ENCODE data around the gene BICRAL.
A peak's percentile ranks its signal among the peaks of the same experiment; 100 is the strongest.

Gene BICRAL

GRCh38 chr6:42783876-42784642 lies 2.2 kb downstream of the BICRAL start:
- DNase-seq (ENCODE audit: low read depth, low spot score), result peak; percentile 32
- H3K4me3 ChIP-seq (ENCODE audit: low read depth, low read length), result peak overlapping the region; percentile 92
- TF ChIP-seq, protein P1, sequence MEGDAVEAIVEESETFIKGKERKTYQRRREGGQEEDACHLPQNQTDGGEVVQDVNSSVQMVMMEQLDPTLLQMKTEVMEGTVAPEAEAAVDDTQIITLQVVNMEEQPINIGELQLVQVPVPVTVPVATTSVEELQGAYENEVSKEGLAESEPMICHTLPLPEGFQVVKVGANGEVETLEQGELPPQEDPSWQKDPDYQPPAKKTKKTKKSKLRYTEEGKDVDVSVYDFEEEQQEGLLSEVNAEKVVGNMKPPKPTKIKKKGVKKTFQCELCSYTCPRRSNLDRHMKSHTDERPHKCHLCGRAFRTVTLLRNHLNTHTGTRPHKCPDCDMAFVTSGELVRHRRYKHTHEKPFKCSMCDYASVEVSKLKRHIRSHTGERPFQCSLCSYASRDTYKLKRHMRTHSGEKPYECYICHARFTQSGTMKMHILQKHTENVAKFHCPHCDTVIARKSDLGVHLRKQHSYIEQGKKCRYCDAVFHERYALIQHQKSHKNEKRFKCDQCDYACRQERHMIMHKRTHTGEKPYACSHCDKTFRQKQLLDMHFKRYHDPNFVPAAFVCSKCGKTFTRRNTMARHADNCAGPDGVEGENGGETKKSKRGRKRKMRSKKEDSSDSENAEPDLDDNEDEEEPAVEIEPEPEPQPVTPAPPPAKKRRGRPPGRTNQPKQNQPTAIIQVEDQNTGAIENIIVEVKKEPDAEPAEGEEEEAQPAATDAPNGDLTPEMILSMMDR (IDR thresholded peaks at IDR 0.05; ENCODE audit: low read depth, low read length), result no peak
- in situ Hi-C loops (cut with HindIII; ENCODE audit: low sequenced_read_pairs), result no loop called here

DNA sequence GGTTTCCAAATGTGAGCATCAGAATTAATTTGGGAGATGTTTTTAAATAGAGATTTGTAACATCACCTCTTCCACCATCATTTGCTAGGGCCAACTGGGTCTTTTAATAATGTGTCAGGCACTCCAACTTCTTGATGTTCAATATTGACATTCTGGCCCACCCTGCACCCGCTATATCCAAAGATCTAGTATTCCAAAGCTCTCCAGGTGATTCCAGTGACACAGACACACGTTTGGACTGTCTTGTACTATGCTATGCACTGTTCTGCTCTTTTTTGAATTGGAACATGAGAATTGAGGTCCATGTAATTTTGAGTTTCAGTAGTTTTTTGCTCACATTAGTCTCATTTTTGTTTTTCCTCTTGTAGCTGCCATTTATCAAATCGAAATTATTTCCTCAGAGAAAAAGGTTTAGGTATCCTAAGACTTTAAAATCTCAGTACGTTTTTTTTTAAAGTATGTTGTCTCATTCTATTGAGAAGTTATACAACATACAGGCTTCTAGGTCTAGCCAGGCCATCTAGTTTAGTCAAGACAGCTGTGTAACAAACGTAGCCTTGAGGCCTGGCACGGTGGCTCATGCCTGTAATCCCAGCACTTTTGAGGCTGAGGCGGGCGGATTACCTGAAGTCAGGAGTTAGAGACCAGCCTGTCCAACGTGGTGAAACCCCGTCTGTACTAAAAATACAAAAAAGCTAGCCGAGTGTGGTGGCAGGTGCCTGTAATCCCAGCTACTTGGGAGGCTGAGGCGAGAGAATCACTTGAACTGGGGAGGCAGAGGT lies 3.1 kb downstream of the BICRAL start:
- DNase-seq (ENCODE audit: low read depth, low spot score), result no peak
- TF ChIP-seq, protein P1 (IDR thresholded peaks at IDR 0.05; ENCODE audit: low read depth, low read length), result no peak
- H3K4me3 ChIP-seq (ENCODE audit: low read depth, low read length), result peak overlapping the region; percentile 92
- in situ Hi-C loops (cut with HindIII; ENCODE audit: low sequenced_read_pairs), result no loop called here

DNA sequence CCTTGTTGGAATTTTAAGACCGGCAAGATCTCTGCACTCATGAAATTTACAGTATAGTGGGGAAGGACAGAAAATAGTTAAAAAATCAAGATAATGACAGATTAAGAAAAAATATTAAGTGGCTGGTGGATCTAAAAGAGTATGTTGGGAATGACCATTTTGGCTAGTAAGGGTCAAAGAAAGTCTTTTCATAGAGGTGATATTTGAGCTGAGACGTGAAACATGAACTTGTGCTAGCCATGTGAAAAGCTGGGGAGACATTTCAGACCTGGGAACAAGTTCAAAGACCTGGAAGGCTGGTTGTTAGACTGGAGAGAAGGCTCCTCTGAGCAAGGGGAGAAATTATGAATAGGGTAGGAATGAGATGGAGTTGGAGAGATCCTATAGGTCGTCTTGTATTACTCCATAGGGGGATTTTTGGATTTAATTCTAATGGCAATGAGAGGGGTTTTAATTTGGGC lies 4.7 kb downstream of the BICRAL start:
- DNase-seq (ENCODE audit: low read depth, low spot score), result no peak
- TF ChIP-seq, protein P1 (IDR thresholded peaks at IDR 0.05; ENCODE audit: low read depth, low read length), result no peak
- H3K4me3 ChIP-seq (ENCODE audit: low read depth, low read length), result no peak overlapping the region
- in situ Hi-C loops (cut with HindIII; ENCODE audit: low sequenced_read_pairs), result no loop called here

DNA sequence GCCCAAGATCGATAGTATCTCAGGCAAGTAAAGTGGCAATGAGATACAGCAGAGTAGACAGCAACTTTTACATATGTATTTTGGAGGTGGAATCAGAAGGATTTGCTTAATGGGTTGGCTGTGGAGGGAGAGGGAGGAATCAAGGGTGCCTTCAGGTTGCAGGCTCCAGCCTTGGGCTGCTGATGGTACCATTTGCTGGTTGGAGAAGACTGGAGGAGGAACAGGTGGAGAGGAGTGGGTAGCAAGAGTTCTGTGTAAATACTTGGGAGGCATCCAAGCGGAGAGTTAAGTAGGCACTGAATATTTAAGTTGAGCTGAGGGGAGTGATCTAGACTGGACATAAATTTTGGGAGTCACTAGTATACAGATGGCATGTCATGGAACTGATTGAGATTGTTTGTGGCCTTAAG lies 5.2 kb downstream of the BICRAL start:
- no peak overlapping the region for H3K4me3 ChIP-seq (ENCODE audit: low read depth, low read length)
- no peak for DNase-seq (ENCODE audit: low read depth, low spot score)
- TF ChIP-seq, protein P1 (IDR thresholded peaks at IDR 0.05; ENCODE audit: low read depth, low read length), result no peak

GRCh38 chr6:42788671-42789070 lies 6.8 kb downstream of the BICRAL start:
- no peak overlapping the region for H3K4me3 ChIP-seq (ENCODE audit: low read depth, low read length)
- no peak for DNase-seq (ENCODE audit: low read depth, low spot score)
- in situ Hi-C loops (cut with HindIII; ENCODE audit: low sequenced_read_pairs), result no loop called here
- TF ChIP-seq, protein P1 (IDR thresholded peaks at IDR 0.05; ENCODE audit: low read depth, low read length), result no peak

More for the DNA sequence above, 5.2 kb downstream of the BICRAL start:
- in situ Hi-C loops (cut with HindIII; ENCODE audit: low sequenced_read_pairs), result no loop called here

DNA sequence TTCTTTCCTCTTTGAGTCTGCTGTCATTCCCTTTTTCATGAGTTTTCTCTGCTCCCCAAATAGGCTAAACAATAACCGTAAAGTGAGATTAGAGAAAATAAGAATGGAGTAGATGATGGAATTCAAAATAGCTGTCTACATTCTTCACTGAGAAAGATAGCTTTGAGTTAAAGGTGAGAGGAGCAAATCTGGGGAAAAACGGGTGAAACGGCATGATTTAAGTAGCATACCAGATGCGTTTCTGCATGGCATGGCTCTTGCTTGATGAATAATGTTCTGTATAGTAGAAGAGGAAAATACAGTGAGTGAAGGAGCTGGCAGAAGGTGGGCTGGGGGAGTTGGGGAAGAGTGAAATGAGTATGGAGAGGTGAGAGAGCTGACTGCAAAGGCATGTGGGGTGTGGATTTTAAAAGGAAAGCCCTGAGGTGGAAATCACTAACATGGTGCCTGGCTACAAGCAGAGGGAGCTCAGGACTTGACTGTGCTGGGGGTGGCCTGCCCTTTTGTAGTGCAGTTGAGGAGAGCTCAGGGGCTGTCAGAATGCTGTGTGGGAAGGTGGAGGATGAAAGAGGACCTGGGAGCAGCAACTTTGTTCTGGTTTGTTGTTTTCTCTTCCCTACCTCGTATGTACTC lies 8.8 kb downstream of the BICRAL start:
- H3K4me3 ChIP-seq (ENCODE audit: low read depth, low read length), result no peak overlapping the region
- in situ Hi-C loops (cut with HindIII; ENCODE audit: low sequenced_read_pairs), result no loop called here
- TF ChIP-seq, protein P1 (IDR thresholded peaks at IDR 0.05; ENCODE audit: low read depth, low read length), result no peak
- DNase-seq (ENCODE audit: low read depth, low spot score), result no peak

All from astrocyte of the spinal cord (primary cell).